CD4-positive, alpha-beta T cell treated with Interleukin-4 for 1 hour (primary cell): Measurements from ENCODE around the gene PLG.
"Not testable (repeated sequence)": the region's sequence is repeated elsewhere in the genome, so short reads cannot be mapped to it uniquely, and the experiment has no call there.

Source experiments
- DNase-seq, 2 donors: peaks; one replicate each; pipeline ENCODE4 v3.0.0-alpha.2; 2020 to 2022

PLG gene

DNA sequence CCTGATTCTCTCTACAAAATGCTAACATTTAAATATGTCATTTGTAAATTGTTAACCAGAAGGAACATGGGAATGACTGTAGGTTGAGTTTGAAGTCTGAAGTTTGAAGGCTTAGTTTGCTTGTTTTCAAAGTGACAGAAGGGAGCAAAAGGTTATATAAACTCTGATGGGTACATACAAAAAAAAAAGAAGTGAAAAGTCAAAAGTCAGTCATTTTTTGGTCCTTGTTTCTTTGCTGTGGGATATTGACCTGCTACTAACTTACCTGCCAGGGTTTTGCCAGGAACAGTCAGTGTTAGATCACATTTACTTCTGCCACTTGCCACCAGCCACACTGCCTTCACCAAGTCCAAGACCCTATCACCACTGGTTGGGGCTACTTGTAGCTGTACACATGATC lies 6.9 kb downstream of the PLG start:
- DNase-seq: not testable (repeated sequence)

DNA sequence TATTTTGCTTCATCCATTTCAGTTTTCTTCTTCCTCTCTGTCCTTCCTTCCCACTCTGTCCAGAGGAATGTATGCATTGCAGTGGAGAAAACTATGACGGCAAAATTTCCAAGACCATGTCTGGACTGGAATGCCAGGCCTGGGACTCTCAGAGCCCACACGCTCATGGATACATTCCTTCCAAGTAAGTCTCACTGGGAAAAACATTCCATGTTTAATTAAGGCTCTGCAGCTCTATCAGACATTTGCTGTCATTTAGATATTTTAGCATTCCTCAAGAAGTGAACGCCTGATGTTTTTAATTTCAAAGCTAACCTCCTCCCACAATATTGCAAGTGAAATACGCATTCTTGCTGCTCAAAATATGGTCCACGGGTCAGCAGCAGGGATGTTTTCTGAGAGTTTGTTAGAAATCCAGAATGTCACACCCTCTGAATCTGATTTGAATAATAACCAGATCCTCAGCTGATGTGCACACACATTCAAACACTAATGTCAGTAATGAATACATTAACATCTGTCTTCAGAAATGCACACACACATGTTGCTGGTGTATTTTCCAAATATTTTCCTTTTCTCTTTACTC lies 12.8 kb downstream of the PLG start:
- no peak for DNase-seq

DNA sequence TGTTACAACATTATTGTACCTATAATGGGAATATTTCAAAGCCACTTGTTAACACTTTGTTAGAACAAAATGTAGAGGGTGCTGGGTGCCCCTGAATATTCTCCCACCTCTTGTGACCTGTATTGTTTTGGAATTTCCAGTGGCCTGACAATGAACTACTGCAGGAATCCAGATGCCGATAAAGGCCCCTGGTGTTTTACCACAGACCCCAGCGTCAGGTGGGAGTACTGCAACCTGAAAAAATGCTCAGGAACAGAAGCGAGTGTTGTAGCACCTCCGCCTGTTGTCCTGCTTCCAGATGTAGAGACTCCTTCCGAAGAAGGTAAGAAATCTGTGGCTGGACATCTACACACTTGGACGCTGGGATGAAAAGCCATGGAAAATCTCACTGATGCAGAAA lies 28.9 kb downstream of the PLG start:
- no peak for DNase-seq

DNA sequence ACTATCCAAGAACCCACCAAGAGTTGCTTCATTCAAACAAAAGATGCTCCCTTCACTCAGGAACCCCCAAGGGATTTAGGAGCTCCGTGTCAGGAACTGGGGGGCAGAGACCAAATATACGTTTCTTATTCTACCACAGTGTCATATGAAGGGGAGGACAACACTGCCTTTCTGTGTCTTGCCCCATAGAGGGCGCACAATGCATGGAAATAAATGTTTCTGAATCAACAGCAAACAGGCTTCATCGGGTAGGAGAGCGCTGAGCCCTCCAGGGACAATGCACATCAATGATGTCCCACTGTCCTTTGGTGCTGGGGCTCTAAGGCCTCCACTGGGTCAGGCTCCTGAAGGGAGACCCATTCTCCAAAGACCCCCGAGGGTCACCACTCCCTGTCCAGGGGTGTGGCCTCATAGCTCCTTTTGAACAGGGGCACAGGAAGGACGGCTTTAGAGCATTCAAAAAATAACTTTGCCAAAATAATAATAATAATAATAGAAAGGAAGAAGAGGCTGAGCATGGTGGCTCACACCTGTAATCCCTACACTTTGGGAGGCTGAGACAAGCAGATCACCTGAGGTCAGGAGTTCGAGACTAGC lies 31.1 kb downstream of the PLG start:
- peak in 1 of 2 donors; percentile 40 for DNase-seq

DNA sequence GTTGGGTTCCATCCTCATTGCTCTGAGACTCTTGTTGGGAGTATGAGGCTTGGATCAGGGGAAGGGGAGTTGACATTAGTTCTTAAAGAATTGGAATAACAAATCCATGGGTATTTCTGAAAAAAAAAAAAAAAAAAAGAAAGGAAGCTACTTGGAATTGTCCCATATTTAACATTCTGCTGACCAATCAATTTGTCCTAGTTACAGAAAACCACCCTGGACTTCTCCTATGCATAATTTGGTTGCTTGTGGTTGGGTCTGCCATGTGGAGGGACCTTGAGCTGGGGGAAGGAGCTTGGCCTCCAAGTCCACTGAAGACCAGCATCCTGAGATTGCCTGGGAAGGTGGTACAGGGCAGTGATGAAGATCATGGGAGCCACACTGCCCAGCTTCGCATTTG lies 32.6 kb downstream of the PLG start:
- no peak for DNase-seq

DNA sequence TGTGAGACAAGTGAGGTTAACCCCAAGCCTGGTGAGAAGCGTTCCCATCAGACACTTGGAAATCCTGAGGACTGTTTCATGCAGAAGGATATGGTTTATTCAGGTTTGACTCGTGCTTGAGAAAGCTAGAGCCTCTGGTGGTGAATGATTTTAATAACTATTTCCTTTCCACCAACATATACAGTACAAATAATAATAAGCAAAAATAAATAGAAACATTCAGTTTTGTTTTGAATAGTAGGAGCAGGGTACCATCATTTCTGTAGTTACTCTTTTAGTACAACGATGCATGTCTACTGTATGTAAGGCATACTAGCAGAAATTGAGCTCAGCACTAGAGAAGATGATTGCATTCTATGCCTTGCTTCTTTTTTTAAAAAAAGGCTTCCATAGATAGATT lies 33.5 kb downstream of the PLG start:
- no peak for DNase-seq

DNA sequence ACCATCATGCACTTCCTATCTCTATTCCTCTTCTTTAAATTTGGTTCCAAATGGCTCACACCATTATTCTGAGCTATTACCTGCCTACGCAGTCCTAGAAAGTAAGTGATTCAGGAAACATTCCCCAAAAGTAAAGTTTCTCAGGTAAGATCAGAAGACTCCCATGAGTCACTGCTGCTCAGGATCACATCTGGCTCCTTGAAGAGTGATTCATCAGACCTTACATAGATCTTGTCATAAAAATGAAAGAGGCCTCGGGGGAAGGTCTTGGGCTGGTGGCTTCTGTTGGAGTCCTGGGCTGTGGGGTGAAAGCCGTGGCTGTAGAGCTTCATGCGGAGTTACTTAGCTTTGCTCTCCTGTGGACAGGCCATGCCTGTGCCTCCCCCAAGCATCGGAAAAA lies 35.9 kb downstream of the PLG start:
- no peak for DNase-seq

DNA sequence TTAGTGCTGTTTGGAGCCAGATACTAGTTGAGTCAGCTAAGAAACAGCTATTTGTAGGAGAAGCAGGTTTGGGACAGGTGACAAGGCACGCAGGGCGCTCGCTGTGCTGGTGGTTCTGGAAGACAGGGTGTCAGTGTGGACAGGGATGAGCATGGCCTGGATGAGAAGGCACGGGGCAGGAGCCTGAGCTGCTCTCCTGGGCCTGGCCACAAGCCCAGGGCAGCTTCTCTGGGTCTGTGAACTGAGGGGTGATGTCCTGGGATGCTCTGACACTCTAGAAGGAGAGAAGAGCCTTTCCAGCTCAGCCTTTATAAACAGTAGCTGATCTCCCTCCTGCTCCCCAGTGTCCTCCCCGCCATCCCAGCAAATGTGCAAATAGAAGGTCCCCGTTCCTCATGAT lies 37.9 kb downstream of the PLG start:
- DNase-seq: no peak

DNA sequence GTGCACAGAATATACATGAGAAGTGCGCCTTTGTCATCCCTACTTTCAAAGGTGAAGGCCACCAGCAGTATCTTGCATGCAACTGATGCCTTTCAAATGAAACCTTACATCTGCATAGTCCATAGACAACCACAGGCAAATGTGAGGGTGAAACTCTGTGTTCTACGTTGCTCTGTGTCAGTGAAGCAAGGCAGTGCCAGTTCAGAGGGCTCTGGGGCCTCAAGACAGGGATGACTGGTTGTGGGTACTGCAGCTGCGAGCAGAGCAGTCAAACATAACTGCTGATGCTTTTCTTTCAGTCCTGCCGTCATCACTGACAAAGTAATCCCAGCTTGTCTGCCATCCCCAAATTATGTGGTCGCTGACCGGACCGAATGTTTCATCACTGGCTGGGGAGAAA lies 39.0 kb downstream of the PLG start:
- not testable (repeated sequence) for DNase-seq

DNA sequence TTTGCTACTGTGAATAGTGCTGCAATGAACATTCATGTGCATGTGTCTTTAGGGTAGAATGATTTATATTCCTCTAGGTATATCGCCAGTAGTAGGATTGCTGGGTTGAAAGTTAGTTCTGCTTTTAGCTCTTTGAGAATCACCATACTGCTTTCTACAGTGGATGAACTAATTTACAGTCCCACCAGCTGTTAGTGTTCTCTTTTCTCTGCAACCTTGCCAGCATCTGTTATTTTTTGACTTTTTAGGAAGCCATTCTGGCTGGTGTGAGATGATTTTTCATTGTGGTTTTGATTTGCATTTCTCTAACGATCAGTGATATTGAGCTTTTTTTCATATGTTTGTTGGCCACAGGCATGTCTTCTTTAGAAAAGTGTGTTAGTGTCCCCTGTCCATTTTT lies 40.0 kb downstream of the PLG start:
- no peak for DNase-seq

DNA sequence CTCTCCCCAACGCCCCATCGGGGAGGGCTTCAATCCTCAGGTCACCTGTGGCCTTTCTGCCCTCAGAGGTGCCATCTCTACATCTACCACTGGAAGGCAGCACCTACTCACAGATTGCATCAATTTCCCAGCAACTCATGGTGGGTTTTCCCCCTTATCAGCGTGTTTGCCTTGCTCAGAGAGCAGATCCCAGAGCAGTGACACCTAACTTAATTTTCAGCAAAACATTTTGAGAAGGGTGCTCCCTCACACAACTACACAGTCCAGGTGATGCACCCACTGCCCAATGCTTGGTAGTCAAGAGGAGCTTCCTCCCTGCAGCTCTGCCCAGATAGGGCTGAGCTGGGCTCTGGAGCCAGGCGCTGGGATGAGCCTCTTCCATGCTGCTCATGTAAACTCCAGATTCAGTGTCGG lies 48.2 kb downstream of the PLG start:
- DNase-seq: no peak

DNA sequence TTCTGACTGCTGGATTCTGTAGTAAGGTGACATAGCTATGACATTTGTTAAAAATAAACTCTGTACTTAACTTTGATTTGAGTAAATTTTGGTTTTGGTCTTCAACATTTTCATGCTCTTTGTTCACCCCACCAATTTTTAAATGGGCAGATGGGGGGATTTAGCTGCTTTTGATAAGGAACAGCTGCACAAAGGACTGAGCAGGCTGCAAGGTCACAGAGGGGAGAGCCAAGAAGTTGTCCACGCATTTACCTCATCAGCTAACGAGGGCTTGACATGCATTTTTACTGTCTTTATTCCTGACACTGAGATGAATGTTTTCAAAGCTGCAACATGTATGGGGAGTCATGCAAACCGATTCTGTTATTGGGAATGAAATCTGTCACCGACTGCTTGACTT lies 51.2 kb downstream of the PLG start:
- DNase-seq: not testable (repeated sequence)

DNA sequence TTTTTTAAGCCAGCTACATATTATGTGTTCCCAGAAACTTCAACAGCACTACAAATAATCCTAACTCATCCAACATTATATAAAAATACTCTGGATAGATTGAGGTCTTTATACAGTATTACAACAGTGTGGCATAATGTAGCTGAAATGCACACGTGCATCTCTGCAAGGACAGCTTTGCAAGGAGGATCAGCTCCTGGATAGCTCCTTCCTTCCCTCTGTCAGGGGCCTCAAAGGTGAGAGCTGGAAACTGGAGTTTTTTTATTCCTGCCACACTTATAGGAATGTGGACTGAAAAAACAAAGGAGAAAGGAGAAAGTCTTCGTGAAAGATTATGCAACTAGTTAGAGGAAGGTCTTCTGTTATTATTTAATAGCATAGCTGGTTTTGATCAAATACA lies 53.1 kb downstream of the PLG start:
- DNase-seq: no peak

DNA sequence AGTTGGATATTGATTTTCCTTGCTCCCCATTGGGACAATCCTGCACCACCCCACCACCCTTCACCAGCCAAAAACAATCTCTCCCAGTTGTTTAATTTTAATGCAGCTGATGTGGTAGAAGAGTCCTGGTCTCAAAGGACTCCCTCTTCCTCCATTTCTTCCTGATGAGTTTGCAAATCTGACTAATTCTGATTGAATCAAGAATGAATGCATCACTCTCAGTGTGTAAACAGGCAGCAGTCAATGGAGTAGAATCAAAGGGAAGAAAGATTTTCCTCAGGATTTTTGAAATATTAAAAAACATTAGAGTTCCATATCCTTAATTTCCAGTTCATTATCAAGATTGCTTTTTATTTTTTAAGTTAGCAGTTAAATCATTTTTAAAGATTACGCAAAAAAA lies 54.0 kb downstream of the PLG start:
- no peak for DNase-seq

DNA sequence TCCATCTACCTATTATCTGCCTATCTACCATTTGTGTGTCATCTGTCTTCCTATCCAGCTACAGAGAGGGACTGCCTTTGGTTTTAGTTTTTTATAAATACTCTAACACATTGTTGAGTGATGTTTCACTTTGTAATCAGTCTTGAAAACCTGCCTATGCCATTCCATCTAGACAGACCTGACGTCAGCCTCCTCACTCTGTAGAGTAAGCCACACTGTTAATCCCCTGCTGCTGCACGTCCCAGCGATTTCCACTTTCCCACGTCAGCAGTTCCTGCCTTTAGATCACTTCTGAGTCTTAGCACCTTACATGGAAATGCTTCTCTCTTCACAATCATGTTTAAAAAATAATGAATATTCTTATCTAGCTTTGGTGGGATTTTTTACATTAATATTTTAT lies 54.8 kb downstream of the PLG start:
- no peak for DNase-seq

DNA sequence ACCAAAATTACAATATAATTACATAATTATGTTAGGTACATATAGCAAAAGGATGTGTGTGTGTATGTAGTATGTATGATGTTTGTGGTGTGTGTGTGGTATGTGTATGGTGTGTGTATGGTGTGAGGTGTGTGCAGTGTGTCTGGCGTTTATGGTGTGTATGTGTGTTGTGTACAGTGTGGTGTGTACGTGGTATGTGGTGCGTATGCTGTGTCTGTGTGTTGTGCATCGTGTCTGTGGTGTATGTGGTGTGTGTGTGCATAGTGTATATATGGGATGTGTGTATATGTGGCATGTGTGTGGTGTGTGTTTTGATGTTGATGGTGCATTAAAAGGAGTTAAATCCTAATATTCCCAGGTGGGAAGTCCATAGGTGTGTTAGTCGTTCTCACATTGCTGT lies 62.8 kb downstream of the PLG start:
- no peak for DNase-seq

DNA sequence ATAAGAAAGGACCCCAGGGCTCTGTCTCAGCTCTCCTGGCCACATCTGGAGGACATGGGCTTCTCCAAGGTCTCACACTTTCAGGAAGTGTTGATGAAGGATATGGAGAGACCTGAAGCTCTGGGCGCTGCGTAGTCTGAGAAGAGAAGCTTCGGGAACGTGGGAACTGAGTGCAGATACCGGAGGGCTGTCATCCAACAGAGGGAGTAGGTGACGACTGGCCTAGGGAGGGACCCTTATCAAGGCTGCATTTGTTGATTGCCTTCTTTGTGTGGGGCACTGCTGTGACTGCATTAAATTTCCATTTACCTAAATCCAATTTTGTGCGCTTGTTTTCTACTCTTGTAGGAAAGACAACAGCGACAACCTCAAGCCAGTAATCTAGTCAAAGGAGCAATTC lies 63.4 kb downstream of the PLG start:
- no peak for DNase-seq

DNA sequence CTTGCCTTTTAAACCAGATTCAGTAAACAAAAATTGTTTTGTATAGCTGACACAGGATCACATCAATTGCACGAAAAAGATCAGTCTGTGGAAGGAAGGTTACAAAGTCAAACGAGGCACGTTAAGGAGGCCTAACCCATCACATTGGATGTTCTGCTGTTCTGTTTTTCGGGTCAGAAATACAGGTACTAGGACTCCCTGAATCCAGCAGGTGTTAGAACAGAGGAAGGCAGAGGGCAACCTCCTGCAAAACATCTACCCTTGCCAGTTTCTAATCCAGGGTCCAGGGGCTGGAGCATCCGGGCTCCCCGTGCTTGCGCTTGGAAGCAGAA lies 64.6 kb downstream of the PLG start:
- DNase-seq: no peak

DNA sequence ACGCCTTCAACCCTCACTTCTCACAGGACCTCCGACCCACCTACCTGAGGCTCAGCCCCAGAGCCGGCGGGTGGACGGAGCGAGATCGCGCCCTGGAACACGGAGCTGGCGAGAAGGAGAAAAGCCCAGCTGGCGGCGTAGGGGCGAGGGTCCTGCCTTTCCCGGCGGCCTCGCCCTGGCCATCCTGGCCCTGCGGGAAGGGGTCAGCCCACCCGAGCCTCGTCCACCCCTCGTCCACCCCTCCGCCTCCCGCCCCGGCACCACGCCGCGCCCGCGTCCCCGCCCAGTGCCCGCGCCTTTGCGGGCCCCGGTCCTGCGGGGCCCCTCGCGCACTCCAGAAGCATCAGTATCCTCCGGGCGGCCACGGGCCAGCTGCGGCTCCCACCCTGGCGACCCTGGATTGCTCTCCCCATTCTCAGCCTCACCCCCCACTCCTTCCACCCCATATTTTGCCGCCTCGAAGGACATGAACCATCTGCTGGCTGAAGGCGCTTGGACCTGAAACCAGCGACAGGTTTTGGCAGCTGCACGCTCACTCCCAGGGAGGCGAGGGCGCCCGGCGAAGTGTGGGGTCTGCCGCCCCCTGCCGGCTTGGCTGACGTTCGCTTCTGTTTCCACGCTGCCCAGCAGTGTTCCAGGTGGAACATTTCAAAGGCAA lies 65.1 kb downstream of the PLG start:
- peak; percentile 16 to 33 for DNase-seq

DNA sequence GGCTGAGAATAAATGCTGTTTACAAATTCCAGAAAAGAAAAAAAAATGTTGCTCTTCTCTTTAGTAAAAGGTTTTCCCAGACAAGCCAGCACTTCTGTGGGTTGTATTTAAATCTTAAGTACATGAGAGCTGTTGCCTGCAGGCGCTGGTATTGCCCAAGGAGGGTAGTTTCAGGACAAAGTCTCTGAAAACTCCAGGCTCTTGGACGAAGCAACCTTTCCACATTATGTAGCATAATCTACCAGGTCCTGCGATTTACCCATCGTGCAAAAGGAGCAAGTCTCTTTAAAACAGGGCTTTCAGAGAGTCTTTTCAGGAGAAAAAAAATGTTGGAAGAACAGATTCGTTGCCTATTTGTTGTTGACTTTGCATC lies 65.6 kb downstream of the PLG start:
- DNase-seq: no peak

DNA sequence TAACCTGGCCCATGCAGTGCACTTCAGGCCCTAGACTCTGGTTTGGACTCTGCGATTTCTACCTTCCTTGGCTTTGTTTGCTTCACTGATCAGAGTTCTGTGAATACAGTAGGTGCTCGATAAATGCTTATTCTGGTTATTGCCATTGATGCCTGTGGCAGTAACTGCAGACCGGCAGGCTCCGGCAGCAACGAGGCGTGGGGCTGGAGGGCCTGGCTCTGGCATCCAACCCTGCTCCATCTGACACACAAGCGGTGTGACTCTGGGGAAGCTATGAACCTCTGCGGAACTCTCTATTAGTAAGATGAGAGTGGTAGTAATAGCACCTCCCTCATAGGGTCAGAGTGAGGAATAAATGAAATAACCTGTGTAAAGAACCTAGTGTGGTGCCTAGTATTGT lies 66.1 kb downstream of the PLG start:
- no peak for DNase-seq

DNA sequence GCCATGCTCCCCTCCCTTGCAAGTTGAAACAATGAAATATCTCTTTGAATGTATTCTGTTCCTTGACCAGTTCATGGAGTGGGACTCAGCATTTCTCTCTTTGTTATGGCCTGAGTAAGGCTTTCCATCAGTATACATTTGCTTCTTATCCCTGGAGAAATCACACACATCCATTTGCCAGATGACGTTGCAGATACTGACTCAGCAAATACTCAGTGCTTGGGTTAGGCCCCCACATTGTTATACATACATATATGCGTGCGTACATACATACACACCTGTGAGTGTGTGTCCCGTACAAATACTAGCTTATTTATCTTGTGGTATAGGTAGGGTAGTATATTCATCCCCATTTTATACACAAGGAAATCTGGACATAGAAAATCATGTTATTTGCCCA lies 72.4 kb downstream of the PLG start:
- DNase-seq: no peak

DNA sequence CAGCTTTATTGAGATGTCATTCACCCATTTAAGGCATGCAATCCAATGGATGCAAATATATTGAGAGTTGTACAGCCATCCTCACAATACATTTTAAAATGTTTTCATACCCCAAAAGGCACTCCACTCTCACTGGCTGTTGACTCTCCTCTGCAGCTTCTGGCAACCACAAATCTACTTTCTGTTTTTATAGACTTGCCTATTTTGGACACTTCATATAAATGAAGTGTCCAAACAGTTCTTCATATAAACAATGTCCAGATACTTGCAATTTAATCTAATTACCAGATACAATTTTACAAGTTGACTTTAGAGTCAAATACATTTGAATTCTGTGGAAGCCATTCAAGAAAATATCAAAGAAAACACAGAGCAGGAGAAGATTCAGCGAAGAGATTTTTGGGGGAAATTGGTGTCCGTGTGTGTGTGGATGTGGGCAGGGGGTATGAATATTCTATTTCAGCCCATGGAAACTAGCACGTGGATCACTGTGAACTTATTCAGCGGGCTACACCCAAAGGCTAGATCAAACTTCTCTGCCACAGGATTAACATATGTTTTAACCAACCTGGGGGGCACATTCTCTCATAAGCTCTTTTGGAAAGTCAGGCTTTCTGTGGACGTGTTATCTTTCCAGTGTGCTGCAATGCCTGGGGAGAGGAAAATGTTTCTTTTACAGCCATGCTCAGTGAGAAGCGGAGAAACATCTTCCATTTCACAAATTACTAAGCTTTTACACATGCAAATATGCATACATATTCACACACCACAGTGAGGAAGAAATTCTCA lies 73.9 kb downstream of the PLG start:
- no peak for DNase-seq

DNA sequence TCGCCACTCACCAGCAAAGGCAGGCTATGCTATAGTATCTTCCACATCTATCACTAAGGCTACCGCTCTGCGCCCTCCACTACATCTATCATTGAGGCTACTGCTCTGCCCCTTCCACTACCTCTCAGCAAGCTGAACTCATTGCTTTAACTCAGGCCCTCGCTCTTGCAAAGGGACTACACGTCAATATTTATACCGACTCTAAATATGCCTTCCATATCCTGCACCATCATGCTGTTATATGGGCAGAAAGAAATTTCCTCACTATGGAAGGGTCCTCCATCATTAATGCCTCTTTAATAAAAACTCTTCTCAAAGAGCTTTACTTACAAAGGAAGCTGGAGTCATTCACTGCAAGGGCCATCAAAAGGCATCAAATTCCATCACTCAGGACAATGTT lies 77.1 kb downstream of the PLG start:
- not testable (repeated sequence) for DNase-seq
